Adrenal gland (tissue), 12 donors: ENCODE measurements around the gene DOK4. TPM values are rescaled to one million over a fixed set of nuclear protein-coding genes. Genes with fewer than 3 reads are reported as not detected.

Experiments used
- DNase-seq, 7 donors: peaks; one replicate each; pipeline ENCODE4 v3.0.0-alpha.2; 2019 to 2020
- H3K27ac ChIP-seq, 5 donors: fragments of 200-600 bp; sonication (generic) in 4 of 5; 1 replicate in 3 of 5; 2 replicates in 2 of 5; pipeline versions ENCODE4 v1.5.1 to v1.8.0; 2016 to 2020; ENCODE audit warnings: mild to moderate bottlenecking in 1 of 5
- H3K27me3 ChIP-seq: fragments of 200-600 bp; 2 replicates; pipeline ENCODE4 v1.8.0; 2021
- H3K36me3 ChIP-seq, 2 donors: fragments of 200-600 bp; replicated peaks in 1 of 2; 1 replicate in 1 of 2; 2 replicates in 1 of 2; pipeline versions ENCODE4 v1.5.1 to v1.8.0; 2018 to 2022
- H3K4me1 ChIP-seq, 2 donors: fragments of 200-600 bp; replicated peaks in 1 of 2; 1 replicate in 1 of 2; 2 replicates in 1 of 2; pipeline versions ENCODE4 v1.5.1 to v1.8.0; 2018 to 2021
- H3K4me3 ChIP-seq, 4 donors: fragments of 200-600 bp; sonication (generic) in 3 of 4; one replicate each; pipeline ENCODE4 v1.5.1; 2016 to 2018
- H3K9me3 ChIP-seq, 3 donors: fragments of 200-600 bp; sonication (generic) in 1 of 3; replicated peaks in 1 of 3; 1 replicate in 2 of 3; 2 replicates in 1 of 3; pipeline versions ENCODE4 v1.5.1 to v1.8.0; 2016 to 2021
- CTCF ChIP-seq, 6 experiments: fragments of 450-650 bp in 4 of 6; fragments of 200-600 bp in 2 of 6; sonication (generic) in 1 of 6; IDR thresholded peaks; 1 replicate in 5 of 6; 2 replicates in 1 of 6; pipeline versions ENCODE4 v1.5.1 to v1.8.0; 2016 to 2021; ENCODE audit warnings: antibody characterized with exemption in 6 of 6, mild to moderate bottlenecking in 2 of 6, moderate library complexity in 1 of 6
- POLR2A ChIP-seq, 2 donors: fragments of 450-650 bp; IDR thresholded peaks; one replicate each; pipeline ENCODE4 v1.6.1; 2017; ENCODE audit warnings: antibody characterized with exemption in 2 of 2, mild to moderate bottlenecking in 2 of 2, moderate library complexity in 1 of 2
- WGBS, 4 donors: extraction: QIAGEN DNeasy Blood & Tissue Kit in 2 of 4; methylation state at CpG; one replicate each; pipeline versions ENCODE4 v1.1.5 to v1.1.7; 2013 to 2017; 5-methylcytosine and 5-hydroxymethylcytosine counted together
- intact Hi-C, 2 donors: fragments of 100-400 bp; cut with DNase I; formaldehyde crosslinking; loops; one replicate each; pipeline versions ENCODE4 v1.14.1 to v1.15.0; 2022 to 2023
- polyA plus RNA-seq, 3 donors: library from polyadenylated mRNA; stranded (reverse); fragments of 200-250 nt in 2 of 3; fragments of 350-450 nt in 1 of 3; fragmentation: Illumina TruSeq in 1 of 3; extraction: RNeasy Lipid Tissue Mini Kit (QIAGEN cat#74804) in 1 of 3; gene quantifications; one replicate each; pipeline ENCODE4 v1.2.3, GENCODE V29; 2013 to 2014
- total RNA-seq, 9 donors: library from RNA; depleted of rRNA in 4 of 9; stranded (reverse); fragments of >200 nt in 4 of 9; fragments of 120-200 nt in 1 of 9; fragmentation: NEBNext Ultra II Directional in 1 of 9; extraction: Animal tissue kit (Norgen Biotek cat#: 25700) in 1 of 9; gene quantifications; one replicate each; pipeline versions ENCODE4 v1.1.0 to v1.2.4, GENCODE V29; 2013 to 2023
- donor health status: healthy with polysubstance abuse.
- donor health status: Bipolar disorder and iron deficiency.
- donor health status: DM: yes; HTN: yes; CAD: no.
- donor health status: DM: no; HTN: no; CAD: no.
- donor health status: DM: no; HTN: no; CAD: no.
- donor health status: DM: yes; HTN: yes; CAD: no.

Gene DOK4
- total and polyA plus RNA-seq, 12 donors: 4.3 to 36.1 (median 18.7) TPM

- TF ChIP-seq POLR2A (IDR thresholded peaks at IDR 0.05): no peak
- no peak for TF ChIP-seq CTCF (IDR thresholded peaks at IDR 0.05)
- WGBS, 4 donors: 88 to 100% (median 94%) methylated on average over 1 of the region's 1 CpG
- no peak overlapping the region for H3K4me3 ChIP-seq
- H3K4me1 ChIP-seq: no peaks in the 10 kb centered on the region
- H3K9me3 ChIP-seq: no peaks in the 10 kb centered on the region
- peaks cover 0 to 83% of the 10 kb centered on the region in 2 donors for H3K36me3 ChIP-seq
- H3K27me3 ChIP-seq: no peaks in the 10 kb centered on the region
- no peak overlapping the region for H3K27ac ChIP-seq
- DNase-seq: no peak
- intact Hi-C loops: no loop called here
These were observed 50.5 kb downstream of the DOK4 start for GRCh38 chr16:57435838-57436237.

GRCh38 chr16:57434003-57434402, 52.3 kb downstream of the DOK4 start:
- Histone ChIP-seq H3K4me3 (no peak overlapping the region), H3K4me1 (no peaks in the 10 kb centered on the region), H3K36me3 (peaks cover 0 to 86% of the 10 kb centered on the region in 2 donors), H3K9me3 (no peaks in the 10 kb centered on the region), H3K27me3 (no peaks in the 10 kb centered on the region), H3K27ac (no peak overlapping the region)
- DNase-seq: no peak
- intact Hi-C loops: no loop called here
- WGBS, 4 donors: 83 to 99% (median 96%) methylated on average over 1 to 2 of the region's 2 CpGs
- TF ChIP-seq POLR2A (IDR thresholded peaks at IDR 0.05) (no peak), CTCF (IDR thresholded peaks at IDR 0.05) (no peak)

- intact Hi-C loops: no loop called here
These were observed 53.3 kb downstream of the DOK4 start for GRCh38 chr16:57432989-57433388.

GRCh38 chr16:57432505-57432904, 53.8 kb downstream of the DOK4 start:
- intact Hi-C loops: no loop called here
- H3K36me3 ChIP-seq: peaks cover 0 to 94% of the 10 kb centered on the region in 2 donors
- TF ChIP-seq CTCF (IDR thresholded peaks at IDR 0.05) (no peak), POLR2A (IDR thresholded peaks at IDR 0.05) (no peak)
- H3K4me1 ChIP-seq: no peaks in the 10 kb centered on the region
- no peak overlapping the region for H3K27ac ChIP-seq
- H3K27me3 ChIP-seq: no peaks in the 10 kb centered on the region
- no peaks in the 10 kb centered on the region for H3K9me3 ChIP-seq
- 82 to 100% (median 92%) methylated on average over 2 of the region's 2 CpGs for WGBS, 4 donors
- no peak for DNase-seq
- H3K4me3 ChIP-seq: no peak overlapping the region

More at GRCh38 chr16:57432989-57433388, 53.3 kb downstream of the DOK4 start:
- no peak for DNase-seq
- H3K36me3 ChIP-seq: peaks cover 0 to 90% of the 10 kb centered on the region in 2 donors
- TF ChIP-seq CTCF (IDR thresholded peaks at IDR 0.05): no peak
- H3K4me1 ChIP-seq: no peaks in the 10 kb centered on the region
- no peak overlapping the region for H3K4me3 ChIP-seq
- H3K27me3 ChIP-seq: no peaks in the 10 kb centered on the region
- 91 to 100% (median 95%) methylated on average over 1 to 3 of the region's 3 CpGs for WGBS, 4 donors
- no peaks in the 10 kb centered on the region for H3K9me3 ChIP-seq
- no peak overlapping the region for H3K27ac ChIP-seq
